HG03378 (cell line): Measurements from ENCODE around the gene COL24A1.
"Not testable (repeated sequence)": the region's sequence is repeated elsewhere in the genome, so short reads cannot be mapped to it uniquely, and the experiment has no call there.

Experiments
- ATAC-seq: cut with Tn5 transposase; IDR thresholded peaks from one replicate; pipeline ENCODE4 v1.9.1; 2021; ENCODE audit warnings: mild to moderate bottlenecking, moderate library complexity; ENCODE audit not compliant: unreplicated experiment

Gene COL24A1

GRCh38 chr1:86153836-86154235 lies 2.7 kb downstream of the COL24A1 start:
- ATAC-seq, result no peak

DNA sequence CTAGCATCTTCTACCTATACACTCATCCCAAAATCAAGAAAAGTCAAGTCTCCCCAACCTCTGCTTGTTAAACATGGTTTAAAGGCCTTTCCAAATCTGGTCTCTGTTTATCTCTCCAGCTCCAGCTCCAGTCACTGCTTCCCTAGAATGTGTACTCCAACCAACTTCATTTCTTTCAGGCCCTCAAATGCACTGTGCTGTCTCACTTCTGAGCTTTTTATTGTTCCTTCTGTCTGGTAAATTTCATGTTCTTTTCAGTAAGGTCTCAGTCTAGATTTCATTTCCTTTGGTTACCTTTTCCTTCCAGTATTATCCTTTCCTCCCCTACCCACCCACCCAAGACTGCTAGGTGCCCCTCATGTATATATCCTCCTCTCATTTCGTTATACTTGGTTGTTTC lies 3.7 kb downstream of the COL24A1 start:
- no peak for ATAC-seq

- ATAC-seq, result no peak
Measured at GRCh38 chr1:86151427-86151826, 5.1 kb downstream of the COL24A1 start.

GRCh38 chr1:86150553-86151055 lies 6.0 kb downstream of the COL24A1 start:
- no peak for ATAC-seq

- ATAC-seq, result no peak
Measured at GRCh38 chr1:86149591-86149990, 7.0 kb downstream of the COL24A1 start.

DNA sequence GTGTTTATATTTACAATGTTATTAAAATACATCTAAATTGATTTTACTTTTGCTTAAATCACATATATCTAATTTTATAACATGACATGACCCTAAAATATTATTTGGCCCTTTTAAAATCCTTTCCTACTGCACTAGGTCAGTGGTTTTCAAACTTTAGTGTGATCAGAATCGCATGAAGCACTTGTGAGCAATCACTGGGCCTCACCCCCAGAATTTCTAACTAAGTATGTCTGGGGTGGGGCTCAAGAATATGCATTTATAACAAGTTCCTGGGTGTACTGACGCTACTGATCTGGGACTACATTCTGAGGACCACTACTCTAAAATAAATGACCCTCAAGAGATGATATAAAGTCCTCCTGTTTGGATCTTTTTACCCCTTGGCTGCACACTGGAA lies 8.8 kb downstream of the COL24A1 start:
- no peak for ATAC-seq

GRCh38 chr1:86146566-86146965 lies 10.0 kb downstream of the COL24A1 start:
- no peak for ATAC-seq

DNA sequence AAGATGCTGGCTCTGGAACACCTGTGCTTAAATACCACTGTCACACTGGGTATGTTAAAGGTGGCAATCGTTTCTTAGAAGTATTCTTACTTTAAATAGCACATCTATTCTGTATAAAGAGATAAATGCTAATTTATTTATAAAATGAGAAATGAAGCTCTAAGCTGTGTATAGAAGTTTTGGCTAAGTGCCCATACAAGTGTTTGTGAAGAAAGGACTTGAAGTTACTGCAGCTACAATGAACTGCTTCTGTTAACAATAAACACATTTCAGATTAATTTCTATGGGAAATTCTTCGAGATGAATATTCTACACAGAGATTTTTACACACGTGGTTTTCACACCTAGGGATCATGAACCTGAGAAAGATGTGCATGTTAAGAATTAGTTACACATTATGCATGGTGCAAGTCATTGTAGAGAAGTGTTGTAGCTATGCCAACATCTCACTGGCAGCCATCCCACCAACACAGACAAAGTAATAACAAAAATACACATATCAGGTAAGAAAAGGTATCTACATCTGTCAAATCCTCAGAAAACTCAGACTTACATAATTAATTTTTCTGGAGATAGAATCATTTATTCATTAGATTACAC lies 16.2 kb downstream of the COL24A1 start:
- ATAC-seq, result no peak

DNA sequence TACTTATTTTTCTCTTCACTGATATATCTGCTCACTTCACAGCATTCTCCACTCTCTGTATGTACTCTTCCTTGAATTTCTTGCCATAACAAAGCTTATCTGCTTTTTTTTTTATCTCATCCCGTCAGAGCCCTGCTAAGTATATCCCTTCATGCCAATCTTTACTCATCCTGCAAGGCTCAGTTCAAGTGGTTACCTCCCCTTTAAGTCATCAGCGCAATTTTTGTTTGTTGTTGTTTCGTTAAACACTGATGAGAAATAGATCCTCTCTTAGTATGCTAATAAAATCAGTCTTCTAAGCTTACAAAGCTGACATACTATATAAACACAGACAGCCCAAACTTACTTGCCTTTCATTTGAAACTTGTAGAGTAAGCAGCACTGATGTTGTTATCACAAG lies 17.8 kb downstream of the COL24A1 start:
- ATAC-seq, result no peak

DNA sequence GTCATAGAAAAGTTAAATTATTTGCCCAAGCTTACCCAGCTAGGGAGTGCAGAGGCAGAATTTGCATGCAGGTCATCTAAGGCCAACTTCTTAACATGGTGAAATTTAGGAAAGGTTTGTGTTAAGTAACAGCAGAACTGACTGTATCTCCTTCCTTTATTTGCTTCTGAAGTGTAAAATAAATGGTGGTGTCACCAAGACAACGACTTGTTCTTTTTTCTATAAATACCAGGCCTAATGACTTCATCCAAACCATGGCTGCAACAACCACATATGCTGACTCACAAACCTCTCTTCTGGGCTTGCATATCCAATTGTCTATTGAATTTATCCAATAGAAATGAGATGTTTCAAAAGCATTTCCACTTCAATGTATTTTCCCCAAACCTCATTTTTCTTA lies 19.1 kb downstream of the COL24A1 start:
- ATAC-seq, result no peak

DNA sequence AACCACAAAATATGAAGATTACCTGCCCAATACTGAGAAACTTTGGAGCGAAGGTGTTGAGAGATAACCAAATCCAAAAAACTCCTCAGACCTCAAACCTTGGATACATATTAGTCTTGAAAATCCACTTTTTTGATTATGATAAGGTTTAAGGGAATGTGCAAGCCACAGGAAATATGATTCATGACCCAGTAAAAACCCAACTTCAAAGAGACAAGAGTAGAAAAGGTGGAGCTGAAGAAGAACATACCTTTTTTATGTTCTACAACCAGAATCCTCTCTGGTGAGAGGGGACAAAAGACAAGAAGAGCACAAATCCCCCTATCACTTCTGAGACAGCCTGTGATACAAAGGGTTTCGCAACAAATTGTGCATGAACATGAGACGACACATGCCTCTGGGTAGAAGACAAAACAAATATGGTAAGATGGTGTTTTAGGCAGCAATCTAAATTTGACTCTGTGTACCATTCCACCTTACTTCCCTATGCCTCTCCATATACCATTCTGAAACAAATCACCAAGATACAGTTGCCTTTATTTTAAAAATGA lies 37.3 kb downstream of the COL24A1 start:
- ATAC-seq, result no peak

DNA sequence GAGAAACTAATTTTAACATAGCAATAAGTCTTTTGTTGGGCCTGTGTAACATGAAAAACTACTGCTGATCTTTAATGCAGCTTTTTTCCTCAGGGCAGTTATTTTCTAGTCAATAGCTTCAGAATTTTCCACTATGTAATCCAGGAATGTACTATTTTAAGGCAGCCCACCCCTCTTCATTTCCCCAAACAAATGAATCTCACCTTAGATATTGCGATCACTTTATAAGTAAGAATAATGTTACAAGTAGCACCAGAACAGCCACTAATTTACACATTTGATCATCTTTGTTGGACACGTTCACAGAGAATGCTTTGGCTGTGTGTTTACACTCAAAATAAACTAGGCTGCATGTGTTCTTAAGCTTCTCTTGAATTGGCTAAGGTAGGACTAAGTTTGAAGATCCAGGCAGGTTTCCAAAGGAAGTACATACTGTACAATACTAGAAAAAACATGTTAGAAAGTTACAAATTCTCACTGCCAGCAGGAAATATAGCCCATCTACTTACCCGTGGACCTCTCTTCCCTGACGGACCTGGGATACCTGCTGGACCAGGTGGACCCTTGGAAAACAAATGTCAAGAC lies 41.7 kb downstream of the COL24A1 start:
- ATAC-seq, result no peak

GRCh38 chr1:86114236-86114635 lies 42.3 kb downstream of the COL24A1 start:
- ATAC-seq, result no peak

DNA sequence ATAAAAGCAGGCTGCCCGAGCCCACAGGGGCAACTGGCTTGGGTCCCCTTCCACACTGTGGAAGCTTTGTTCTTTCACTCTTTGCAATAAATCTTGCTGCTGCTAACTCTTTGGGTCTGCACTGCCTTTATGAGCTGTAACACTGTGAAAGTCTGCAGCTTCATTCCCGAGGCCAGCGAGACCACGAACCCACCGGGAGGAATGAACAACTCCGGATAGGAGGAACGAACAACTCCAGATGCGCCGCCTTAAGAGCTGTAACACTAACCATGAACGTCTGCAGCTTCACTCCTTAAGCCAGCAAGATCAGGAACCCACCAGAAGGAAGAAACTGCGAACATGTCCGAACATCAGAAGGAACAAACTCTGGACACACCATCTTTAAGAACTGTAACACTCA lies 45.0 kb downstream of the COL24A1 start:
- ATAC-seq, result not testable (repeated sequence)

GRCh38 chr1:86110451-86111129 lies 46.0 kb downstream of the COL24A1 start:
- ATAC-seq, result no peak

GRCh38 chr1:86105533-86105866 lies 51.1 kb downstream of the COL24A1 start:
- ATAC-seq, result no peak

DNA sequence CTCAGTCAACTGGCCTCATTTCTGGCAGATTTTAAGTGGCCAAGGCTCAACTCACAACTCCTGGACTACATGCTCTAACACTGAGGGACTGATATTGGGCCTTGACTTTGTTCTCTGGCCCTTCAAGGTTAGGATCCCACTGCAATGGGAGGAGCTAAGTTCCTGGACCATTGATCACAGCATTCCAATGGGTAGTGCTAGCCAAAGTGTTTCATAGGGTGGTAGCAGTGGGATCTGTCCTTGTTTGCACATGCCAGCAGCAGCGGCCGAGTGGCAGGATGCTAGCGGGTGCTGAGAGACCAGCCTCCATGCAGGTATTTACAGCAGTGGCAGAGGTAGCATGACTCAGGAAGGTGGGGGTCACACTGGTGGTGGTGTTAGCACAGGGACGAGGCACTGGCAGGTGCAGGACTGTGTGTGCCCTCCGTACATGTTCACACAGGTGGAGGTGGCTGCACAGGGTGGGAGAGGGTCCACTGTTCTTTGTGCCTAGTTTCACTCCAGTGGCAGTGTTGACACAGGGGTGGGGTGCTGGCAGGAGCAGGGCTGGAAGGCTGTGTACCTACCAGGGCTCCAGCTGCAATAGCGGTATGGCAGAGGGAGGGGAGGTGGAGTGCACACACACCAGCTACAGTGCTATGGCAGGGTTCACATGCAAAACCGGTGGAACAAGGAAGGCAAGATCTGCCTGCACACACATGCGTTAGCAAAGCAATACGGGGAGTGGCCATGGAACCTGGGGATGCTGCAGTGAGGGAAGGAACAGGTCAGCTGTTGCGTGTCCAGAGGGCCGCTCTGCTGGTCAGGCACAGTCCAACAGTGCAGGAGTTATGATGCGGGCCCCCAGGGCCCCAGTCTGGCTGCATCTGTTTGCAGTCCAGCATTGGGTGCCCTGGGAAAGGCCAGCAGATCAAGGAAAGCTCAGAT lies 51.7 kb downstream of the COL24A1 start:
- ATAC-seq, result no peak

GRCh38 chr1:86101616-86102015 lies 55.0 kb downstream of the COL24A1 start:
- no peak for ATAC-seq

- ATAC-seq, result no peak
Measured at GRCh38 chr1:86100401-86100800, 56.2 kb downstream of the COL24A1 start.

DNA sequence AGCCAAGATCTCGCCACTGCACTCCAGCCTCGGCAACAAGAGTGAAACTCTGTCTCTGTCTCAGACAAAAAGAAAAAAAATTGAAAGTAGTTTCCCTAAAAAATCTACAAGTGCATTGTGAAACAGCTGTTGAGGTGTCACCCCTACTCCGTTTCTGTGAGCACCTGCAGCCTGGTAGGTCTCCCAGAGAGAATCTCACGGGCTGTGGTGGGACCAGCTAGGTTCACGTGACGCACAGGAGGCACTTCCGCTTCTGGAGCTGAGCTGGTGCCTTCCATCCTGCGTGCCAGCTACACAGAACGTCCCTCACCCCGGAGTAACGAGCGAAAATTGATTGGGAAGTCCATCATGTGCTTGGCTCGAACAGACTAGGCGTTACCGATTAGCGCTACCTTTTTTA lies 66.8 kb downstream of the COL24A1 start:
- no peak for ATAC-seq

DNA sequence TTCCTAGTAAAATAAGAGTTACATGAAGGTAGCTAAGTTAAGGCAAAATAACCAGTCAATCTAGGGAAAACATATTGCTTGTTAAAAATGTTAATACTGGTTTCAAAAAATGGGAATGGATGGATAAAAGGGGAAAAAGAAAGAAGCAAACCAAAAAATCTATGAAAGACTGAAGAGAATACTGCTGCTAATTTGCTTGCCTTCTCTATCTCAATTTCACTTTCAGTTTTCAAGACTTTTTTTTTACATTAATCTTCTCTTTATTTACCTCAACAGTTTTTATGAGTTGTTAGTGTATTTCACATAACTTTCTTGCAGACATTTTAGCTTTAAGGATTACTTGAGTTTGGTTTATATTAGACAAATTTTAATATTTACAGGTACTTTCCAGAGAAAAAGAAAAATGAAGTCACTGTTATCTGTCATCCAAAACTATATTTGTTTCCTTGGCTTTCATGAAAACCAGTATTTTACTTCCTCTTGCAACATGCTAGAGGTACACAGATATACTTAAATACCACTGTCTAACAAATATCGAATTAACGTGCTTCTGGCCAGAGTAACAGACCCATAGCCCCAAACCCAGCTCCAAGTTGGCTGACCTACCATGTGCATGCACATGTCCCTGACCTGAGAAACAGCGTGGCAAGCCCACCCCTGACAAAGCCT lies 70.7 kb downstream of the COL24A1 start:
- ATAC-seq, result no peak
